NK-92 treated with Interleukin-12 subunit alpha and Interleukin-12 subunit beta, amount 100 ng/mL, for 24 hours (cell line): ENCODE measurements around the gene TAF9.
"Not testable (repeated sequence)": the region's sequence is repeated elsewhere in the genome, so short reads cannot be mapped to it uniquely, and the experiment has no call there.

Experiments
- DNase-seq: peaks from one replicate; lab custom pipeline; 2025; lab: John Stamatoyannopoulos, UW

Gene TAF9

DNA sequence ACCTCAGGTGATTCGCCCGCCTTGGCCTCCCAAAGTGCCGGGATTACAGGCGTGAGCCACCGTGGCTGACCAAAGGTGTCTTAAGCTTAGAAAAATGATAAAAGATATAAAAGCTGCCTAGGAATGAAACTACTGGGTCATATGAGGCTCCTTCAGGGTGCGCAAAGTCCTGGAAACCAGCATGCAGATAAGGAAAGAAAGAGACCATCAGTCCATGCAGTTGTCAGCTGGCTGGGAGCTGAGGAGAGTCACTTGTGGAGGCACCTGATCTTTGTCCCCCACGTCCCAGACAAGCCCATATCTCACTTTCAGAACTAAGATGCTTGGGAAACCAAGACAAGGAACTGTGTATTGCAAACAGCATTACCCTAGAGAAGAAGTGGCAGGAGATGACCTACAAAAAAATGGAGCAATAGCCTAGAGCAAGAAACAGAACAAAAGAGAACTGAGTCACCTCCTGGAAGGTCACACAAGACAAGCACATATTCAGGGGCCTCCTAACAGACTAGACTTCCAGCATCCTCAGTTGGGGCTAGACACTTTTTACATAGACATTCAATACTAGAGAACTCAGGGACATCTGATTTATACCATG, 33.9 kb downstream of the TAF9 start:
- no peak for DNase-seq

DNA sequence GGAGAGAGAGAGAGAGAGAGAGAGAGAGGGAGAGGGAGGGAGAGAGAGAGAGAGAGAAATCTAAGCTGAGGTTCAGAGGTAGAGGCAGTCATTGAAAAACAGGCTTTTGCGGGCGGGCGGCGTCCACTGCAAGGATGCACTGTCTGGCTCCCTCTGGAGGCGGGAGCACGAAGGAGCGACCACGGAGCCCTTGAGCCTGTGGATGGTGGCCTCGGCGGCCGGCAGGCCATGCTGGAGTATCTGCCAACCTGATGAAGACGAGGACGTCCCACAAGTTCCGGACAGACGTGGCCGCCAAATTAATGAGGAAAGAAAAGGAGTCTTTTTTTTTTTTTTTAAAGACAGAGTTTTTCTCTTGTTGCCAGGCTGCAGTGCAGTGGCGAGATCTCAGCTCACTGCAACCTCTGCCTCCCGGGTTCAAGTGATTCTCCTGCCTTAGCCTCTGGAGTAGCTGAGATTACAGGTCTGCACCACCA, 34.5 kb downstream of the TAF9 start:
- peak; percentile 6 for DNase-seq

DNA sequence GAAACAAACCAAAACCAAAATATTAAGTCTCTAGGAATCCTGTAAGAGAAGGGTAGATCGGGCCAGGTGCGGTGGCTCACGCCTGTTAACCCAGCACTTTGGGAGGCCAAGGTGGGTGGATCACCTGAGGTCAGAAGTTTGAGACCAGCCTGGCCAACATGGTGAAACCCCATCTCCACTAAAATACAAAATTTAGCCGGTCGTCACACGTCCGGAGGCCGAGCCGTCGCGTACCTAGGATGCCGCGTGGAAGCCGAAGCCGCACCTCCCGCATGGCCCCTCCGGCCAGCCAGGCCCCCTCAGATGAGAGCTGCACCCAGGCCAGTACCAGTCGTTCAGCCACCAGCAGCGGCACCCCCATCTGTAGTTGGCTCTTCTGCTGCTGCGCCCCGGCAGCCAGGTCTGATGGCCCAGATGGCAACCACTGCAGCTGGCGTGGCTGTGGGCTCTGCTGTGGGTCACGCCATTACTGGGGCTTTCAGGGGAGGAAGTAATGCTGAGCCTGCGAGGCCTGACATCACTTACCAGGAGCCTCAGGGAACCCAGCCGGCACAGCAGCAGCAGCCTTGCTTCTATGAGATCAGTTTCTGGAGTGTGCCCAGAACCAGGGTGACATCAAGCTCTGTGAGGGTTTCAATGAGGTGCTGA, 35.5 kb downstream of the TAF9 start:
- not testable (repeated sequence) for DNase-seq

DNA sequence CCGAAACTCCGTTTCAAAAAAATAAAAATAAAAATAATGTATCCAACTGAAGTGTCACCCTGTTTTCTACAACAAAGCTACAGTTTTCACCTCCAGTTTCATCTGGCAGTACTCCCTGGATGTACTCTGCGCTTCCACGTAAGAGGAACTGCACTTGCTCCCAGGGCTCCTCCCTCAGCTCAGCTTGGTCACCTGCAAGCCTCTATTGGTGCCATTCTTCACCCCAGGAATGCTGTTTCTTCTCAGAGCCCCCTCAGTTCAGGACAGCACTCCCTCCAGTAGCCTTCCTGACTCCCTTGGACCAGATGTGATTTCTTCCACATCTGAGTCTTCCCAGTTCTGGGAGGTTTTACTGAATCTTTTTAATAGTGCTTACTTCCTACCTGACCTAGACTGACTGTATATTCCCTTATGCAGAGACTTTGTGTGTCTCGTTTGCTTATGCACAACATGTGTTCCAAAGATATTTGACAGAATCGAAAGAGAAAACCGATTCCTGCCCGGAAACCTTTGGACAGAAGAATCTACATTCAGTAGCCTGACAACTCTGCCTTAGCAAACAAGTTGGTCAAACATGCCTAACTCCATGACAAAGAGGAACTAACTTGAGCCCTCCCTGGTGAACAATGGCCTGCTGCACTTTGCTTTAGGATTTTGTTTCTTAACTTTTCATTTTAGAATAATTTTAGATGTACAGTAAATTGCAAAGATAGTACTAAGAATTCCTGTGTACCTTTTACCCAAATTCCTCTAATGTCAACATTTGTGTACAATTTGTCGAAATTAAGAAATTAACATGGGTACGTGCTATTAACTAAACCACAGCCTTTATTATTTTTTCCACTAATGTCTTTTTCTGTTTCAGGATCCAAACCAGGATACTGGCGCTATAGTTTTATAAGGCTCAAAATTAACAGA, 37.5 kb downstream of the TAF9 start:
- DNase-seq: no peak

DNA sequence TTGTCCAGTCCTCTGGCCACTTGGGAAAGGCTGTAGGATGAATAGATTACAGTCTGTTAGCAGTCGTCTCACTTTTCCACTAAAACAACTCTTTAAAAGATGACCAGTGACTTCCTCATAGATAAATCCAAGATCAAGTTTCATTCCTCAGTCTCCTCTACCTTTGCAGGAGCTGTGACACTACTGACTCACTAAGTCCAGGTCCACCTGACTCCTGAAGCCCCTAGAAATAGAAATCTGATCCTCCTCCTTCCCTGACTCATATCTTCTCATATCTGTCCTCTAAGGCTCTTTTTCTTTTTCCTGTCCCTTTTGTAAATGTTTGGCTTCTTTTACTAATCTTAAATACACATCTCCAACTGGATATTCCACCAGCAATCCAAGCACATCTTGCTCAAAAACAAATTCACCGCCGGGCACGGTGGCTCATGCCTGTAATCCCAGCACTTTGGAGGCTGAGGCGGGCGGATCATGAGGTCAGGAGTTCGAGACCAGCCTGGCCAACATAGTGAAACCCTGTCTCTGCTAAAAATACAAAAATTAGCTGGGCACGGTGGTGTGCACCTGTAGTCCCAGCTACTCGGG, 39.3 kb downstream of the TAF9 start:
- no peak for DNase-seq

DNA sequence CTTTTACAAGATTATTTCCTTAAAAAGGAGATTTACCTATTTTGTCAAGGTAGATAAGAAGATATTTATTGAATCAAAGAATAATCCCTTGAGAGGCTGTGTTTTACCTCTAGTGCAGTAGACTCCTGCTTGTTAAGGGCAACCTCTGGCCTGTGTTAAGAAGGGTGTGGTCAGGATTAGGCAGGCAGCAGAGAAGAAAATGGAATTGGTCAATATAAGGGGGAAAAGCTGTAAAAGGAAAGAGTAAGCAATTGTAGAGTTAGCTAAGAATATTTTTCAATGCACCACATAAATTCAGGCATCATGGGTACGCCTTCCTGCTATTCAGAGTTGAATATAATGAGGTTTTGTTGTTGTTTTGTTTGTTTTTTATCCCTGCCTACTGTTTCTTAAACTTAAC, 43.0 kb downstream of the TAF9 start:
- no peak for DNase-seq

DNA sequence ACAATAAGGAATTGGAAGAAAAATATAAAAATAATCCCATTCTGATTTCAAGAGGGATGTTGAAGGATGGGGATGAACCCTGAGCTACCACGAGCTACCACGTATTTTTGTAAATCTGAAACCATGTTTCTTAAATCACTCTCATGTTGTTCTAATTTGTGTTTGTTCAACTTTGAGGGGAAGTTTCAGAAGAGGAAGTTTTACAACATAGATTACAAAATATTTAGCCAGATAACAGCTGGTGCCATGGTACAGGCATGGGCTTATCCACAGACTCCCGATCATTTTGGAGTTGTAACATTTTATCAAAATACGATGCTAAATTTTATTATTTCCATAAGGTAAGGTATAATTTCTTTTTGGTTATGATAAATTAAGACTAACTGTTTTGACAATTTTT, 51.9 kb downstream of the TAF9 start:
- no peak for DNase-seq

DNA sequence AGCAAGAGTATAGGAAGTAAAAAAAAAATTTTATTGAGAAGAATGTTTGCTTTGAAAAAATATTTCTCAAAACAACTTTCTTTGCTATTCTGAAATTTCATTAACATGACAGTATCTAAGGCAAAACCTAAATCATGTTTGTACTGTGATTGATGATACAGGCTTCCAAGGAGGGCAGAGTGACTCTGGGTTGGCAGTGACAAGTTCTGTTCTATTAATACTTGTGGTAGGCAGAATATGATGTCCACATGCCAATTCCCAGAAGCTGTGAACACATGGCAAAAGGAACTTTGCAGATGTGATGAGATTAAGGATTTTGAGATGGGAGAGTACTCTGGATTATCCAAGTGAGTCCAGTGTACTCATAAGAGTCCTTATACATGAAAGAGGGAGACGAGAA, 53.3 kb downstream of the TAF9 start:
- no peak for DNase-seq
